PFSK-1 (cell line): Measurements from ENCODE around the gene INTS3.

Experiments used
- FOXP2 ChIP-seq: optimal IDR thresholded peaks from 2 replicates; pipeline ENCODE3; 2011; ENCODE audit warnings: borderline replicate concordance, control low read depth, inconsistent platforms; ENCODE audit not compliant: insufficient read depth; ENCODE audit errors: extremely low read length, extremely low read depth
- POLR2AphosphoS5 ChIP-seq: IDR thresholded peaks from 2 replicates; pipeline ENCODE4 v1.6.1; 2012; ENCODE audit warnings: low read depth, mild to moderate bottlenecking, control low read depth, low read length, moderate library complexity
- SIN3A ChIP-seq: IDR thresholded peaks from 2 replicates; pipeline ENCODE4 v1.6.1; 2012; ENCODE audit warnings: mild to moderate bottlenecking, low read length, moderate library complexity, borderline replicate concordance; ENCODE audit not compliant: insufficient read depth
- TAF1 ChIP-seq: IDR thresholded peaks from 2 replicates; pipeline ENCODE4 v1.6.1; 2012; ENCODE audit warnings: low read length, control low read depth, borderline replicate concordance; ENCODE audit not compliant: insufficient read depth
- TF ChIP-seq, protein P1 (sequence below), 2 experiments: IDR thresholded peaks; 2 replicates each; pipeline versions ENCODE4 v1.6.1 to v1.8.0; 2011 to 2012; ENCODE audit warnings: low read depth in 2 of 2, low read length in 2 of 2, control low read depth in 1 of 2, inconsistent platforms in 1 of 2, mild to moderate bottlenecking in 1 of 2, moderate library complexity in 1 of 2; ENCODE audit not compliant: insufficient read depth in 1 of 2

INTS3 gene

DNA sequence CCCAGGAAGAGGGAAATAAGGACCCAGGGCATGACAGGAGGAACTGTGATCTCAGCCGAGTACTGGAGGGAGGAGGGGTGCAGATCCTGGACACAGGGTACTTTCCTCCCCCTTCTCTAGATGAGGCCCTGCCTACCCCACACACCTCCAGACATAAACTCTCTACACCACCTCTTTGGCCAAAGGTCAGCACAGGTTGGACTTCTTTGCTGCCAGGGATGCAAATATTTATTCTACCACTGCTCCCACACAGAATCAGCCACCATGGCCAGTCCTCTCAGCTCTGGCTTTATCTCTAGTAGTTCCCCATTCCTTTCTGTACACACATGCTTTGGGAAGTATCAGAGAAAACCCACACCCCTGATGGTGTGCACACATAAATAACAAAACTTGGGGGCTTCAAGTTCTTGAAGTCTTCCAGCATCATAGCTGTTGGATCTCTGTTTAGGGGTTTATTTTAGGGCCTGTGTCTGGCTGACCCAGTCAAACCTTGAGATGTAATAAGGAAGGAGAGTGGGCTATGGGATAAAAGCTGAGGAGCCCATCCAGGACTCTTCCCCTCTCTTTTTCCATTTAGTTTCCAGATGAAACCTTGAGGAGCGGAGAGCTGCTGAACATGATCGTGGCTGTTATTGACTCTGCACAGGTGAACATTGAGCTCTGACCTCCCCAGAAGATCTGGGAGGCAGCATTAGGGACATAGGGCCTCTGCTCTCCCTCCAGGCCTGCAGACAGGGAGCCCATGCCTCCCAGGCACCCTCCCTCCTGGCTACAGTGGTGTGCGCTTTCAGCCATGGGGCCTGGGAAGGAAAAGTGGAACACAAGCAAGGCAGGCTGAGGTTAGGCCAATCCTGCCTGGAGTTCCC, 40.7 kb downstream of the INTS3 start:
- no peak for TF ChIP-seq SIN3A
- TF ChIP-seq TAF1: no peak
- TF ChIP-seq FOXP2: no peak
- TF ChIP-seq POLR2AphosphoS5: no peak
- TF ChIP-seq, protein P1, sequence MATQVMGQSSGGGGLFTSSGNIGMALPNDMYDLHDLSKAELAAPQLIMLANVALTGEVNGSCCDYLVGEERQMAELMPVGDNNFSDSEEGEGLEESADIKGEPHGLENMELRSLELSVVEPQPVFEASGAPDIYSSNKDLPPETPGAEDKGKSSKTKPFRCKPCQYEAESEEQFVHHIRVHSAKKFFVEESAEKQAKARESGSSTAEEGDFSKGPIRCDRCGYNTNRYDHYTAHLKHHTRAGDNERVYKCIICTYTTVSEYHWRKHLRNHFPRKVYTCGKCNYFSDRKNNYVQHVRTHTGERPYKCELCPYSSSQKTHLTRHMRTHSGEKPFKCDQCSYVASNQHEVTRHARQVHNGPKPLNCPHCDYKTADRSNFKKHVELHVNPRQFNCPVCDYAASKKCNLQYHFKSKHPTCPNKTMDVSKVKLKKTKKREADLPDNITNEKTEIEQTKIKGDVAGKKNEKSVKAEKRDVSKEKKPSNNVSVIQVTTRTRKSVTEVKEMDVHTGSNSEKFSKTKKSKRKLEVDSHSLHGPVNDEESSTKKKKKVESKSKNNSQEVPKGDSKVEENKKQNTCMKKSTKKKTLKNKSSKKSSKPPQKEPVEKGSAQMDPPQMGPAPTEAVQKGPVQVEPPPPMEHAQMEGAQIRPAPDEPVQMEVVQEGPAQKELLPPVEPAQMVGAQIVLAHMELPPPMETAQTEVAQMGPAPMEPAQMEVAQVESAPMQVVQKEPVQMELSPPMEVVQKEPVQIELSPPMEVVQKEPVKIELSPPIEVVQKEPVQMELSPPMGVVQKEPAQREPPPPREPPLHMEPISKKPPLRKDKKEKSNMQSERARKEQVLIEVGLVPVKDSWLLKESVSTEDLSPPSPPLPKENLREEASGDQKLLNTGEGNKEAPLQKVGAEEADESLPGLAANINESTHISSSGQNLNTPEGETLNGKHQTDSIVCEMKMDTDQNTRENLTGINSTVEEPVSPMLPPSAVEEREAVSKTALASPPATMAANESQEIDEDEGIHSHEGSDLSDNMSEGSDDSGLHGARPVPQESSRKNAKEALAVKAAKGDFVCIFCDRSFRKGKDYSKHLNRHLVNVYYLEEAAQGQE (IDR thresholded peaks at IDR 0.05; ENCODE audit: insufficient read depth in 1 of 2, low read depth in 2 of 2, low read length in 2 of 2): no peak

DNA sequence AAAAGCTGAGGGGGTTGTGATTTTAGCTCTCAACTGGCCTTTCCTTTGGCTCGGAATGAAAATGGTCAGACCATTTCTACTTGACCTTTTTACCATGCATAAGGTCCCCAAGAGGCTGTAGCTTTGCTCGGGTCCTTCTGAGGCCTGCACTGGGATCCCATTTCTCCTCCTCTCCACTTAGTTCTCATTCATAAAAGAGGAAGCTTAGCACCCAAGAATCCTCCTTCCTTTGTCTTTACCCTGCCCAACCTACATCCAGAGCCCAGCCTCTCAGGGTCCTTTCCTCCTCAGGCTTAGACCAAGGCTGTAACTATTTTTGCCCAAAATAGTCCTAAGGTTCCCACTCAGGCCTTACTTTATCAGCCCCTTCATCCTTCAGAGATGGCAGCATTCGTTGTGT, 41.4 kb downstream of the INTS3 start:
- TF ChIP-seq SIN3A: no peak
- no peak for TF ChIP-seq FOXP2
- no peak for TF ChIP-seq POLR2AphosphoS5
- no peak for TF ChIP-seq TAF1
- TF ChIP-seq, protein P1 (IDR thresholded peaks at IDR 0.05; ENCODE audit: insufficient read depth in 1 of 2, low read depth in 2 of 2, low read length in 2 of 2): no peak

DNA sequence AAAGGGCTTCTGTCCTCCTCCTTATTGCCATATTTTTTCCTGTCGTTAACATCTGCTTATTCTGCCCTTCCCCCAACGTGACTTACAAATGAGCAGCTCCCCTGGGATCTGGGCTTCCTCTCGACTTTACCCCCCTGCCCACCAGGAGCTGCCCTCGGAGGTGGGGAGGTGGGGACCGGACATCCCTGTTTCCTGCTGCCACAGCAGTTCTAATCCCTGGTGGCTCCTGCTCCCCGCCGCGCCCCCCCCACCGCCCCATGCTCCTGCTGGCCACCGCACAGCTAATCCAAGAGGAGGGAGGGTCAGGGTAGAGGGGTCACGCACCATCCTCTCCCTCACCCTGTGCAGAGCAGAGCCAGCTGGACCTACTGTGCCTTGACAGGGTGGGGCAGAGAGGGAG, 42.9 kb downstream of the INTS3 start:
- TF ChIP-seq TAF1 (no peak), FOXP2 (no peak), POLR2AphosphoS5 (no peak), SIN3A (no peak)
- TF ChIP-seq, protein P1 (IDR thresholded peaks at IDR 0.05; ENCODE audit: insufficient read depth in 1 of 2, low read depth in 2 of 2, low read length in 2 of 2): no peak

DNA sequence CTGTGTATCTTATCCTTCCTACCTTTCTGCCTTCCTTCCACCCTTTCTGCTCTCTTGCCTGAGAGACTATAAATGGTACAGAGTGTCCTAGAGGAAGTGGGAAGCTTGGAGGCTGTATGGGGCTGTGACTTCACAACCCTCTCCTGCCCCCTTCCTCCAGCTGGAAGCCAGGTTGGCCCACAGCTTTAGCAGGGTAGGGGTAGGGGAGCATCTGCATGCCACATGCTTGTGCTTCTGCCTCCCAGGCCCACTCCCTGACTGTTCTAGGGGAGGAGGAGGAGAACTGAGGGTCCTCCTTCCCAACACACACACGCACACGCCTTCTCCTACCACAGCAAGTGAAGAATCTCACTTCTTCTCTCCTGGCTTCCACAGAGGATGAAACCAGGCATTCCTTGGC, 43.4 kb downstream of the INTS3 start:
- no peak for TF ChIP-seq SIN3A
- TF ChIP-seq, protein P1 (IDR thresholded peaks at IDR 0.05; ENCODE audit: insufficient read depth in 1 of 2, low read depth in 2 of 2, low read length in 2 of 2): no peak
- no peak for TF ChIP-seq TAF1
- no peak for TF ChIP-seq FOXP2
- no peak for TF ChIP-seq POLR2AphosphoS5

DNA sequence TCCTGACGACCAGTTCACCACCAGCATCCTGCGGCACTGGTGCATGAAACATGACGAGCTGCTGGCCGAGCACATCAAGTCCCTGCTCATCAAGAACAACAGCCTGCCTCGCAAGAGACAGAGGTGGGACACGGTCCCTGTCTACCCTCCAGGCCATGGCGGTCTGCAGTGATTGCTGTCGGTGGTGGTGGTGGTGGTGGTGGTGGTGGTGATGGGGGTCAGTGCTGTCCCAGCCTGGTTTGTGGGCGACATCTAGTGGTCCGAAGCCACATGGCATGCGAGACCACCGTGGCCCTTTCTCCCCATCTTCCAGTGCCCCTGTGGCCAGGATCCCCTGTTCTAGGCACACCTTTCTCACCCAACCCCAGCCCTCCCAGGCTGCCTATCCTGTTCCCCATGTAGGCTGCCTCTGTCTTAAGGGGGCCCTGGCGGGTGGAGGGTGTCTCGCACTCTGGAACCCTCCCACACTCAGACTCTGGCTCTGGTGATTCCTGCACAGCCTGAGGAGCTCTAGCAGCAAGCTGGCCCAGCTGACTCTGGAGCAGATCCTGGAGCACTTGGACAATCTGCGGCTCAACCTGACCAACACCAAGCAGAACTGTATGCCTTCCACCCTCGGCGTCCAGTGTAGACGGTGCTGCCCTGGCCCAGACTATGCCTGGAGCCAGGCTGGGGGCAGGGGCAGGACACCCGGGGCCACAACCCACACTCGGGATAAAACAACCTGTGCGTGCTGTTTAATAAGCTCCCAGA, 44.2 kb downstream of the INTS3 start:
- TF ChIP-seq SIN3A (no peak), TAF1 (no peak), POLR2AphosphoS5 (no peak), FOXP2 (no peak)
- TF ChIP-seq, protein P1 (IDR thresholded peaks at IDR 0.05; ENCODE audit: insufficient read depth in 1 of 2, low read depth in 2 of 2, low read length in 2 of 2): no peak
